K562 (cell line): ENCODE data around the gene SLC2A13. TPM values are rescaled to one million over a fixed set of nuclear protein-coding genes. Genes with fewer than 3 reads are reported as not detected.

Experiments used
- ATAC-seq: fragments of 200-7000 bp; cut with Tn5 transposase; 3 replicates; pipeline ENCODE4 v1.9.1; 2020; ENCODE audit warnings: moderate library complexity
- BruUV-seq: library from RNA; stranded (reverse); fragments of 400-500 nt; replicated peaks from 2 replicates; lab custom pipeline; 2021; lab: Mats Ljungman, UMichigan
- CTCF ChIA-PET: fragments of 300-600 bp; formaldehyde crosslinking; extraction: SDS; loops from one replicate; lab custom pipeline; 2021; ENCODE audit warnings: low intra/inter-chr PET ratio; lab: Yijun Ruan, JAX
- POLR2A ChIA-PET: fragments of 300-600, 350-650 bp; sonication (Branson Sonifier 250); formaldehyde crosslinking; extraction: SDS; loops from one replicate; lab custom pipeline; 2021; ENCODE audit warnings: antibody characterized with exemption, inconsistent platforms; lab: Yijun Ruan, JAX
- DNase-seq, 4 experiments: peaks; one replicate each; pipeline versions ENCODE4 v3.0.0 to v3.0.0-alpha.2; 2011 to 2018; ENCODE audit warnings: low spot score in 3 of 4, mixed read lengths in 3 of 4; ENCODE audit errors: extremely low read depth in 1 of 4
- FAIRE-seq: peaks from 2 replicates; lab custom pipeline; 2011; peaks lifted over from hg19 to GRCh38; lab: Jason Lieb, UNC
- H2AFZ ChIP-seq: 2 replicates; pipeline ENCODE4 v1.6.0; 2011; ENCODE audit warnings: low read depth, low read length, control low read depth, inconsistent platforms
- H3K27ac ChIP-seq: fragments of 200-600 bp; 3 replicates; pipeline ENCODE4 v1.8.0; 2011; ENCODE audit warnings: low read depth, mild to moderate bottlenecking, control low read depth, inconsistent platforms, low read length, moderate library complexity, mixed read lengths; ENCODE audit errors: extremely low read depth
- H3K27me3 ChIP-seq, 2 experiments: fragments of 300-600 bp in 1 of 2; 2 replicates in 1 of 2; 3 replicates in 1 of 2; pipeline versions ENCODE4 v1.6.0 to v1.8.0; 2011; ENCODE audit warnings: inconsistent platforms in 2 of 2, low read length in 2 of 2, mild to moderate bottlenecking in 1 of 2, mixed read lengths in 1 of 2, moderate library complexity in 1 of 2; ENCODE audit not compliant: control insufficient read depth in 2 of 2, insufficient read depth in 2 of 2
- H3K36me3 ChIP-seq: fragments of 300-600 bp; 3 replicates; pipeline ENCODE4 v1.8.0; 2011; ENCODE audit warnings: mild to moderate bottlenecking, low read length, inconsistent platforms; ENCODE audit not compliant: control insufficient read depth, insufficient read depth
- H3K4me1 ChIP-seq, 2 experiments: fragments of 200-600 bp in 1 of 2; replicated peaks in 1 of 2; 2 replicates in 1 of 2; 3 replicates in 1 of 2; pipeline versions ENCODE4 v1.5.1 to v1.8.0; 2011; ENCODE audit warnings: inconsistent platforms in 2 of 2, low read length in 2 of 2, mild to moderate bottlenecking in 1 of 2, mixed read lengths in 1 of 2, moderate library complexity in 1 of 2; ENCODE audit not compliant: control insufficient read depth in 2 of 2, insufficient read depth in 2 of 2
- H3K4me2 ChIP-seq: 2 replicates; pipeline ENCODE4 v1.6.1; 2011; ENCODE audit warnings: low read length, control low read depth, inconsistent platforms, mixed read lengths; ENCODE audit not compliant: insufficient read depth
- H3K4me3 ChIP-seq: fragments of 200-600 bp; sonication (generic), shearing (Covaris generic); 2 replicates; pipeline ENCODE4 v1.5.1; 2016; ENCODE audit warnings: control low read depth, inconsistent platforms
- H3K79me2 ChIP-seq: fragments of 200-600 bp; 3 replicates; pipeline ENCODE4 v1.8.0; 2011; ENCODE audit warnings: low read length, inconsistent platforms; ENCODE audit not compliant: control insufficient read depth, insufficient read depth
- H3K9ac ChIP-seq, 2 experiments: 2 replicates each; pipeline versions ENCODE4 v1.6.0 to v1.6.1; 2011; ENCODE audit warnings: low read depth in 2 of 2, low read length in 2 of 2, control low read depth in 1 of 2, inconsistent platforms in 1 of 2, mild to moderate bottlenecking in 1 of 2, mixed read lengths in 1 of 2; ENCODE audit not compliant: insufficient read depth in 1 of 2
- H3K9me1 ChIP-seq: one replicate; pipeline ENCODE4 v1.6.0; 2011; ENCODE audit warnings: inconsistent platforms, mild to moderate bottlenecking, low read length, moderate library complexity; ENCODE audit not compliant: control insufficient read depth, insufficient read depth
- H3K9me3 ChIP-seq: replicated peaks from 2 replicates; pipeline ENCODE4 v1.5.1; 2011; ENCODE audit warnings: low read depth, low read length, inconsistent platforms; ENCODE audit not compliant: control insufficient read depth, insufficient read depth
- H4K20me1 ChIP-seq: replicated peaks from 2 replicates; pipeline ENCODE4 v1.6.1; 2011; ENCODE audit warnings: low read length, inconsistent platforms, mixed read lengths; ENCODE audit not compliant: control insufficient read depth, insufficient read depth
- CREB1 ChIP-seq, 2 experiments: sonication (generic) in 1 of 2; formaldehyde crosslinking in 1 of 2; IDR thresholded peaks; 2 replicates each; pipeline versions ENCODE4 v1.6.1 to v1.8.0; 2012 to 2022; ENCODE audit warnings: inconsistent platforms in 1 of 2, mild to moderate bottlenecking in 1 of 2, missing genetic modification reagents in 1 of 2, moderate library complexity in 1 of 2
- KLF13 ChIP-seq: fragments of 450-650 bp; IDR thresholded peaks from 2 replicates; pipeline ENCODE4 v1.6.1; 2016; ENCODE audit warnings: missing genetic modification characterization, low read depth, mild to moderate bottlenecking, missing compliant biosample characterization, moderate library complexity, borderline replicate concordance
- NCOA6 ChIP-seq: fragments of 450-650 bp; IDR thresholded peaks from 2 replicates; pipeline ENCODE4 v1.6.1; 2017; ENCODE audit warnings: mild to moderate bottlenecking
- NR1H2 ChIP-seq: sonication (generic); formaldehyde crosslinking; IDR thresholded peaks from 2 replicates; pipeline ENCODE4 v1.4.0; 2020; ENCODE audit warnings: mild to moderate bottlenecking, missing genetic modification reagents
- WGBS: fragments of 100-300 bp; shearing (Covaris generic); methylation state at CpG from one replicate; pipeline ENCODE4 v1.1.6; 2016; ENCODE audit warnings: low coverage, mixed read lengths; ENCODE audit not compliant: insufficient coverage; ENCODE audit errors: missing lambda C conversion rate; 5-methylcytosine and 5-hydroxymethylcytosine counted together
- in situ Hi-C: fragments of 300-500 bp; cut with MboI; formaldehyde crosslinking; loops from 4 replicates; pipeline ENCODE4 v1.15.0; 2018; ENCODE audit warnings: inconsistent platforms, mixed read lengths
- intact Hi-C: fragments of 100-400 bp; cut with micrococcal nuclease; formaldehyde crosslinking; loops from 2 replicates; pipeline ENCODE4 v1.14.2; 2022
- polyA plus RNA-seq, 8 experiments: library from polyadenylated mRNA; depleted of rRNA in 4 of 8; stranded (reverse) in 5 of 8; unstranded in 3 of 8; fragments of >200 nt; fragmentation: Nextera tagmentation in 2 of 8; fragmentation: Illumina TruSeq in 1 of 8; extraction: Ambion mirVana in 2 of 8; extraction: Trizol in 1 of 8; gene quantifications; 2 replicates each; pipeline versions ENCODE4 v1.2.1 to v1.2.3, GENCODE V29; 2011 to 2014; ENCODE audit warnings: inconsistent platforms in 1 of 8, missing spikeins in 1 of 8
- total RNA-seq, 7 experiments: library from RNA; depleted of rRNA in 6 of 7; stranded (reverse); fragments of >200 nt in 6 of 7; fragmentation: Illumina TruSeq in 2 of 7; extraction: Trizol in 2 of 7; gene quantifications; 2 replicates each; pipeline versions ENCODE4 v1.2.1 to v1.2.3, GENCODE V29; 2011 to 2021; ENCODE audit warnings: low replicate concordance in 1 of 7
- TF ChIP-seq, protein P1 (sequence below): fragments of 250-450 bp; sonication (Bioruptor Pico); IDR thresholded peaks from 2 replicates; pipeline ENCODE4 v1.8.0; 2021; ENCODE audit warnings: borderline replicate concordance, mild to moderate bottlenecking, moderate library complexity; ENCODE audit not compliant: poor library complexity, severe bottlenecking
- TF ChIP-seq, protein P2 (sequence below): fragments of 250-450 bp; sonication (Bioruptor Pico); IDR thresholded peaks from 2 replicates; pipeline ENCODE4 v1.5.0; 2022; ENCODE audit warnings: mild to moderate bottlenecking

SLC2A13 gene
- total and polyA plus RNA-seq, 9 of the 15 experiments (the other 6 are each of a cell fraction or from before 2014, with no cell fraction given): 1.7 to 12.4 (median 9.0) TPM

DNA sequence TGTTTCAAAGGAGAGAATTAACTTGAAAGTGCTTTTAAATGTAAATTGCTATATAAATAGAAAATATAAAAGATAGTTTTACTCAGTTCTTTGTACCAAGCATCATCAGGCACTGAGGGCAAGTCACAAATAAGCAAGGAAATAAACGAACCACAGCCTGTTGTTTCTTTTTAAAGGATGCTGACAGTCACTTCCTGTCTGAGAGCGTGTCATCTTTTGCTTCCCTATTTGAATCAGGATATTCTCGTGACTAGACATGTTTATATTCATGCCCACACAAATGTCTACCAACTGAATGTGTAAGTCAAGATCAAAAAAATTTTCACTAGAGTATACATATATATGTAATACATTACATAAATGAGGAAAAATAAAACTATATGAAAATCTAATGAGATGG is 31.4 kb upstream of the SLC2A13 start (continued):
- TF ChIP-seq KLF13: no peak
- TF ChIP-seq NR1H2: no peak

DNA sequence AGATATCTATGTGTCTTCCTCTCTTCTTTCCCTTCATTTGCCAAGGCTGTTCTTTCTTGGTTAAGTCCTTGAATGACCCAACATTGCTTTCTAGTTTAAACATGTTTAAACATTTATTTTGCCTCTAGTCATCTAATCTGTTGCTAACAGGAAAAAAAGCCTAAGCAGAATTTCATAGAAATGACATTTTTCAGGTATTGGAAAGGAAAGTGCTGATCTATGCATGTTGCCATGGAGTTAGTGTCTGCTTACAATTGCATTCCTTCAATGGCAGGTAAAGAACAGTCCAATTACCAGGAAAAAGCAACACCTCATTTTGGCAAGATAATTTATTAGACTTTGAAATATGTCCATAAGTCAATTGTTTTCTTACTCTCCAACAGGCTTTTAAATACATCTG is 21.5 kb upstream of the SLC2A13 start:
- H3K9ac ChIP-seq: no peak overlapping the region
- no peaks in the 10 kb centered on the region for H3K9me1 ChIP-seq
- no peak for TF ChIP-seq NCOA6
- DNase-seq (no peak), ATAC-seq (no peak), FAIRE-seq (no peak)
- H4K20me1 ChIP-seq: no peaks in the 10 kb centered on the region
- no peaks in the 10 kb centered on the region for H3K4me1 ChIP-seq
- BruUV-seq: no TSS peak
- no peak overlapping the region for H2AFZ ChIP-seq
- H3K4me2 ChIP-seq: no peak overlapping the region
- CTCF ChIA-PET: no interaction called here
- H3K36me3 ChIP-seq: no peaks in the 10 kb centered on the region
- H3K27me3 ChIP-seq: no peaks in the 10 kb centered on the region
- H3K27ac ChIP-seq: no peak overlapping the region
- POLR2A ChIA-PET: no interaction called here
- H3K4me3 ChIP-seq: no peak overlapping the region
- no peaks in the 10 kb centered on the region for H3K79me2 ChIP-seq
- no peaks in the 10 kb centered on the region for H3K9me3 ChIP-seq
- in situ Hi-C loops: no loop called here
- intact Hi-C loops: no loop called here

DNA sequence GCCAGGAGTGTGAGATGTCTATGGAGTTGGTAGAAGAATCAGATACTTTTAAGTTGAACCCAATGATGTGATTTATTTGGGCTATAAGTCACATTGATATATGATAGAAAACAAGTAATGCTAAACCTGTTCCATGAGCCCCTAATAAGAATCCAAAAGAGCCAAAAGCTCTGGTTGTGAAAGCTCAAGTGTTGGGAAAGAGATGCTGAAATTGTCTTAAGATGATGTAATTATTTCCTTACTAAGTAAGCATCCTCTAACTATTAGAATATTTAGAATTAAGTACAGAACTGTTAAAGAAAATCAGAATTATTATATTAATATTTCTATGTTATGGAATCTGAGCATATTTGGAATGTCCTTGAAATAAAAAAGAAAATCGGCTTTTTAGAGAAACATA is 17.6 kb upstream of the SLC2A13 start:
- no peaks in the 10 kb centered on the region for H3K36me3 ChIP-seq
- FAIRE-seq (no peak), DNase-seq (no peak), ATAC-seq (no peak)
- no peaks in the 10 kb centered on the region for H3K4me1 ChIP-seq
- no peaks in the 10 kb centered on the region for H3K79me2 ChIP-seq
- no peaks in the 10 kb centered on the region for H4K20me1 ChIP-seq
- H3K9me3 ChIP-seq: no peaks in the 10 kb centered on the region
- ChIA-PET POLR2A (no interaction called here), CTCF (no interaction called here)
- no peak overlapping the region for H3K9ac ChIP-seq
- H3K9me1 ChIP-seq: no peaks in the 10 kb centered on the region
- intact Hi-C loops (no loop called here), in situ Hi-C loops (loop anchor here (25.0 kb wide), 1 partner anchor 361 kb away; no protein-coding TSS in a partner anchor)
- H2AFZ ChIP-seq: no peak overlapping the region
- H3K27me3 ChIP-seq: no peaks in the 10 kb centered on the region
- TF ChIP-seq, protein P1, sequence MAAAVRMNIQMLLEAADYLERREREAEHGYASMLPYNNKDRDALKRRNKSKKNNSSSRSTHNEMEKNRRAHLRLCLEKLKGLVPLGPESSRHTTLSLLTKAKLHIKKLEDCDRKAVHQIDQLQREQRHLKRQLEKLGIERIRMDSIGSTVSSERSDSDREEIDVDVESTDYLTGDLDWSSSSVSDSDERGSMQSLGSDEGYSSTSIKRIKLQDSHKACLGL: no peak
- TF ChIP-seq, protein P2, sequence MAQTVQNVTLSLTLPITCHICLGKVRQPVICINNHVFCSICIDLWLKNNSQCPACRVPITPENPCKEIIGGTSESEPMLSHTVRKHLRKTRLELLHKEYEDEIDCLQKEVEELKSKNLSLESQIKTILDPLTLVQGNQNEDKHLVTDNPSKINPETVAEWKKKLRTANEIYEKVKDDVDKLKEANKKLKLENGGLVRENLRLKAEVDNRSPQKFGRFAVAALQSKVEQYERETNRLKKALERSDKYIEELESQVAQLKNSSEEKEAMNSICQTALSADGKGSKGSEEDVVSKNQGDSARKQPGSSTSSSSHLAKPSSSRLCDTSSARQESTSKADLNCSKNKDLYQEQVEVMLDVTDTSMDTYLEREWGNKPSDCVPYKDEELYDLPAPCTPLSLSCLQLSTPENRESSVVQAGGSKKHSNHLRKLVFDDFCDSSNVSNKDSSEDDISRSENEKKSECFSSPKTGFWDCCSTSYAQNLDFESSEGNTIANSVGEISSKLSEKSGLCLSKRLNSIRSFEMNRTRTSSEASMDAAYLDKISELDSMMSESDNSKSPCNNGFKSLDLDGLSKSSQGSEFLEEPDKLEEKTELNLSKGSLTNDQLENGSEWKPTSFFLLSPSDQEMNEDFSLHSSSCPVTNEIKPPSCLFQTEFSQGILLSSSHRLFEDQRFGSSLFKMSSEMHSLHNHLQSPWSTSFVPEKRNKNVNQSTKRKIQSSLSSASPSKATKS: no peak
- TF ChIP-seq CREB1 (IDR thresholded peaks at IDR 0.05) (no peak), CREB1 (CRISPR knock-in tag; IDR thresholded peaks at IDR 0.05) (no peak)
- no peak overlapping the region for H3K27ac ChIP-seq
- WGBS: 18% methylated on average over 1 of the region's 1 CpG
- no TSS peak for BruUV-seq
- H3K4me2 ChIP-seq: no peak overlapping the region
- no peak overlapping the region for H3K4me3 ChIP-seq
